IMR-90 (cell line): Measurements from ENCODE around the gene POU2AF1. TPM values are rescaled to one million over a fixed set of nuclear protein-coding genes. Genes with fewer than 3 reads are reported as not detected.

Source experiments
- ATAC-seq: fragments of 200-7000 bp; cut with Tn5 transposase; 2 replicates; pipeline ENCODE4 v1.9.1; 2020; ENCODE audit warnings: low read depth, mild to moderate bottlenecking, moderate library complexity
- BruUV-seq: library from RNA; stranded (reverse); fragments of 400-500 nt; replicated peaks from 2 replicates; lab custom pipeline; 2021; lab: Mats Ljungman, UMichigan
- CTCF ChIA-PET: fragments of 300-600 bp; formaldehyde crosslinking; extraction: SDS; loops from one replicate; lab custom pipeline; 2021; ENCODE audit warnings: antibody characterized with exemption; lab: Yijun Ruan, JAX
- POLR2A ChIA-PET: fragments of 300-600 bp; sonication (Branson Sonifier 250); formaldehyde crosslinking; loops from one replicate; lab custom pipeline; 2022; ENCODE audit warnings: antibody characterized with exemption; ENCODE audit not compliant: unreplicated experiment; lab: Charles Lee
- DNase-seq: peaks from one replicate; pipeline ENCODE4 v3.0.0; 2013
- H2AFZ ChIP-seq: replicated peaks from 2 replicates; pipeline ENCODE3; 2013; ENCODE audit warnings: low read length, mild to moderate bottlenecking; ENCODE audit not compliant: poor library complexity
- H2AK5ac ChIP-seq: 2 replicates; pipeline ENCODE4 v1.6.1; 2013; ENCODE audit warnings: low read depth, low read length, inconsistent platforms
- H2AK9ac ChIP-seq: replicated peaks from 2 replicates; pipeline ENCODE3; 2013; ENCODE audit warnings: mild to moderate bottlenecking, low read depth, low read length, moderate library complexity; ENCODE audit not compliant: poor library complexity
- H2BK120ac ChIP-seq: 2 replicates; pipeline ENCODE4 v1.6.1; 2013; ENCODE audit warnings: low read depth, low read length, inconsistent platforms
- H2BK15ac ChIP-seq: 3 replicates; pipeline ENCODE4 v1.6.1; 2013; ENCODE audit warnings: low read depth, low read length, inconsistent platforms
- H2BK20ac ChIP-seq: 2 replicates; pipeline ENCODE4 v1.6.1; 2013; ENCODE audit warnings: low read depth, mild to moderate bottlenecking, inconsistent platforms, low read length, moderate library complexity
- H2BK5ac ChIP-seq: 2 replicates; pipeline ENCODE4 v1.6.1; 2013; ENCODE audit warnings: mild to moderate bottlenecking, low read depth, low read length, inconsistent platforms; ENCODE audit not compliant: poor library complexity, severe bottlenecking
- H3K14ac ChIP-seq: replicated peaks from 2 replicates; pipeline ENCODE4 v1.6.1; 2013; ENCODE audit warnings: low read depth, low read length, inconsistent platforms
- H3K18ac ChIP-seq: 2 replicates; pipeline ENCODE4 v1.6.1; 2013; ENCODE audit warnings: low read depth, low read length, control low read depth
- H3K23ac ChIP-seq: 2 replicates; pipeline ENCODE4 v1.6.1; 2013; ENCODE audit warnings: low read depth, low read length, inconsistent platforms
- H3K27ac ChIP-seq: 2 replicates; pipeline ENCODE4 v1.5.1; 2013; ENCODE audit warnings: mild to moderate bottlenecking, control low read depth, low read length; ENCODE audit not compliant: insufficient read depth
- H3K27me3 ChIP-seq: 2 replicates; pipeline ENCODE4 v1.6.1; 2013; ENCODE audit warnings: low read length; ENCODE audit not compliant: control insufficient read depth, insufficient read depth
- H3K36me3 ChIP-seq: 2 replicates; pipeline ENCODE4 v1.6.1; 2013; ENCODE audit warnings: low read length, mixed read lengths; ENCODE audit not compliant: control insufficient read depth, insufficient read depth
- H3K4ac ChIP-seq: 2 replicates; pipeline ENCODE4 v1.6.1; 2013; ENCODE audit warnings: low read depth, low read length, inconsistent platforms
- H3K4me1 ChIP-seq: 2 replicates; pipeline ENCODE4 v1.6.1; 2013; ENCODE audit warnings: low read length, mixed read lengths; ENCODE audit not compliant: control insufficient read depth, insufficient read depth
- H3K4me2 ChIP-seq: 2 replicates; pipeline ENCODE4 v1.6.1; 2013; ENCODE audit warnings: low read depth, mild to moderate bottlenecking, control low read depth, low read length, moderate library complexity
- H3K4me3 ChIP-seq: 2 replicates; pipeline ENCODE4 v1.5.1; 2013; ENCODE audit warnings: low read depth, mild to moderate bottlenecking, control low read depth, low read length, moderate library complexity; ENCODE audit not compliant: insufficient read depth
- H3K56ac ChIP-seq: 2 replicates; pipeline ENCODE4 v1.6.1; 2013; ENCODE audit warnings: low read length, inconsistent platforms; ENCODE audit not compliant: insufficient read depth; ENCODE audit errors: extremely low read depth
- H3K79me1 ChIP-seq, 2 experiments: 2 replicates each; pipeline ENCODE4 v1.6.1; 2013; ENCODE audit warnings: low read length in 2 of 2, inconsistent platforms in 1 of 2, low read depth in 1 of 2
- H3K9ac ChIP-seq: 2 replicates; pipeline ENCODE4 v1.6.1; 2013; ENCODE audit warnings: low read depth, low read length, control low read depth
- H3K9me1 ChIP-seq: 2 replicates; pipeline ENCODE4 v1.6.1; 2013; ENCODE audit warnings: low read length, inconsistent platforms; ENCODE audit not compliant: insufficient read depth
- H3K9me3 ChIP-seq: 2 replicates; pipeline ENCODE4 v1.6.1; 2013; ENCODE audit warnings: low read length; ENCODE audit not compliant: control insufficient read depth, insufficient read depth
- H4K20me1 ChIP-seq: 2 replicates; pipeline ENCODE4 v1.6.1; 2013; ENCODE audit warnings: low read length, inconsistent platforms; ENCODE audit not compliant: insufficient read depth
- H4K5ac ChIP-seq: 2 replicates; pipeline ENCODE4 v1.6.1; 2013; ENCODE audit warnings: mild to moderate bottlenecking, low read depth, low read length, control low read depth
- H4K8ac ChIP-seq, 2 experiments: 2 replicates each; pipeline ENCODE4 v1.6.1; 2013; ENCODE audit warnings: low read depth in 2 of 2, low read length in 2 of 2, control low read depth in 1 of 2, inconsistent platforms in 1 of 2
- H4K91ac ChIP-seq: 2 replicates; pipeline ENCODE4 v1.6.1; 2013; ENCODE audit warnings: low read depth, low read length, inconsistent platforms; ENCODE audit not compliant: insufficient read depth
- MXI1 ChIP-seq: IDR thresholded peaks from 2 replicates; pipeline ENCODE4 v1.6.1; 2012; ENCODE audit warnings: low read depth, mild to moderate bottlenecking, low read length, moderate library complexity, borderline replicate concordance
- NFE2L2 ChIP-seq: fragments of 150-350 bp; IDR thresholded peaks from 2 replicates; pipeline ENCODE4 v1.6.1; 2016; ENCODE audit warnings: low read depth, mild to moderate bottlenecking, low read length
- RCOR1 ChIP-seq: IDR thresholded peaks from 2 replicates; pipeline ENCODE4 v1.6.1; 2012; ENCODE audit warnings: mild to moderate bottlenecking, low read length, improper control_type of control experiment; ENCODE audit not compliant: insufficient replicate concordance
- WGBS, 2 experiments: methylation state at CpG; one replicate each; pipeline versions ENCODE4 v1.1.5 to v1.1.7; 2013; ENCODE audit warnings: missing lambda C conversion rate in 2 of 2; ENCODE audit not compliant: insufficient read length in 1 of 2; ENCODE audit errors: extremely low coverage in 2 of 2; 5-methylcytosine and 5-hydroxymethylcytosine counted together
- dilution Hi-C: fragments of 300-500 bp; cut with HindIII; formaldehyde crosslinking; loops from one replicate; pipeline ENCODE4 v1.14.3; 2018; ENCODE audit warnings: low sequenced_read_pairs; ENCODE audit not compliant: unreplicated experiment
- in situ Hi-C: fragments of 300-500 bp; cut with MboI; formaldehyde crosslinking; loops from 3 replicates; pipeline ENCODE4 v1.14.3; 2019; ENCODE audit warnings: low sequenced_read_pairs, inconsistent platforms, mixed read lengths
- intact Hi-C: fragments of 100-400 bp; cut with micrococcal nuclease; formaldehyde crosslinking; loops from 2 replicates; pipeline ENCODE4 v1.10.0; 2022
- polyA plus RNA-seq, 3 experiments: library from polyadenylated mRNA; depleted of rRNA; stranded (reverse); fragments of >200 nt; gene quantifications; 2 replicates each; pipeline ENCODE4 v1.2.3, GENCODE V29; 2012; ENCODE audit warnings: low replicate concordance in 1 of 3
- total RNA-seq: library from RNA; depleted of rRNA; stranded (reverse); fragments of >200 nt; gene quantifications from 2 replicates; pipeline ENCODE4 v1.2.3, GENCODE V29; 2012

Gene POU2AF1
- total and polyA plus RNA-seq, 2 of the 4 experiments (the other 2 are of a cell fraction): not detected

DNA sequence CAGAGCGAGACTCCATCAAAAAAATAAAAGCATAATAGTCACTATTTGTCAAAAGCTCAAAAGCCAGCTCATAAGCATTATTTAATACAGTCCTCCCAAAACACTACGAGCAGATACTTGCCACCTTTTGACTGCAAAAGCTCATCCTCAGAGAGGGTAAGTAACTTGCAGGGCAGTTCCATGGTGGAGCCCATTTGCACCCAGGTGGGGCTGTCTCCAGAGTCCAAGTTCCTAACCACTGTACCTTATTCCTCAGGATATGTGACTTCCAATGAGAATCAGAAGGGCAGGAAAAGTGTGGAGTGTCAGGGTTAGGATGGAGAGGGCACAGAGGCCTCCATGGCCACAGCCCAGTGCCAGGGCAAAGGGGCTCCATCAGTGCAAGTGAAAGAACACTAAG lies 28.6 kb upstream of the POU2AF1 start:
- CTCF ChIA-PET: no interaction called here
- in situ Hi-C loops: no loop called here
- no peaks in the 10 kb centered on the region for H3K36me3 ChIP-seq

More for the DNA sequence above, 28.6 kb upstream of the POU2AF1 start:
- Histone ChIP-seq H3K18ac (no peak overlapping the region), H2AK5ac (no peak overlapping the region), H3K4me3 (no peak overlapping the region), H3K9me1 (no peaks in the 10 kb centered on the region; the same call in 1 of the 2 replicates), H3K79me1 (no peaks in the 10 kb centered on the region), H2AFZ (no peak overlapping the region), H3K14ac (no peak overlapping the region), H3K9me3 (no peaks in the 10 kb centered on the region), H4K8ac (no peak overlapping the region), H4K20me1 (no peaks in the 10 kb centered on the region), H3K27me3 (peaks cover 33% of the 10 kb centered on the region), H3K27ac (no peak overlapping the region), H3K23ac (no peak overlapping the region), H3K56ac (no peak overlapping the region), H3K4me2 (no peak overlapping the region), H4K5ac (no peak overlapping the region), H2BK15ac (no peak overlapping the region), H3K4me1 (no peaks in the 10 kb centered on the region), H2BK20ac (no peak overlapping the region), H4K91ac (no peak overlapping the region), H2BK120ac (no peak overlapping the region), H3K4ac (no peak overlapping the region), H2BK5ac (no peak overlapping the region), H3K9ac (no peak overlapping the region), H2AK9ac (no peak overlapping the region)
- DNase-seq (no peak), ATAC-seq (no peak)
- BruUV-seq: no TSS peak
- intact Hi-C loops: no loop called here
- WGBS, 2 experiments: 80% methylated on average over 1 of the region's 2 CpGs; no CpG with 5 or more reads in 1 of the 2 experiments
- POLR2A ChIA-PET: no interaction called here
- dilution Hi-C loops: no loop called here
- no peak for TF ChIP-seq NFE2L2
- no peak for TF ChIP-seq MXI1
- TF ChIP-seq RCOR1: no peak
